Left ventricle myocardium inferior (tissue), 1 donor: ENCODE data around the gene TAC3. TPM values are rescaled to one million over a fixed set of nuclear protein-coding genes. Genes with fewer than 3 reads are reported as not detected.

Experiments
- DNase-seq: peaks from one replicate; pipeline ENCODE4 v3.0.0-alpha.2; 2020
- H3K27ac ChIP-seq: fragments of 200-600 bp; replicated peaks from 2 replicates; pipeline ENCODE4 v1.8.0; 2021
- H3K27me3 ChIP-seq: fragments of 200-600 bp; 2 replicates; pipeline ENCODE4 v1.8.0; 2021; ENCODE audit warnings: low read depth
- H3K36me3 ChIP-seq: fragments of 200-600 bp; 2 replicates; pipeline ENCODE4 v1.8.0; 2021
- H3K4me1 ChIP-seq: fragments of 200-600 bp; 2 replicates; pipeline ENCODE4 v1.8.0; 2021
- H3K4me3 ChIP-seq: fragments of 200-600 bp; 2 replicates; pipeline ENCODE4 v1.8.0; 2021; ENCODE audit warnings: mild to moderate bottlenecking, moderate library complexity
- H3K9me3 ChIP-seq: fragments of 200-600 bp; replicated peaks from 2 replicates; pipeline ENCODE4 v1.8.0; 2021
- CTCF ChIP-seq: fragments of 200-600 bp; IDR thresholded peaks from 2 replicates; pipeline ENCODE4 v1.8.0; 2021; ENCODE audit warnings: antibody characterized with exemption, mild to moderate bottlenecking, borderline replicate concordance
- intact Hi-C: fragments of 100-400 bp; cut with micrococcal nuclease; formaldehyde crosslinking; loops from one replicate; pipeline ENCODE4 v1.11.0; 2022
- total RNA-seq: library from RNA; stranded (reverse); fragmentation: NEBNext Ultra II Directional; extraction: Animal tissue kit (Norgen Biotek cat#: 25700); gene quantifications from one replicate; pipeline ENCODE4 v1.2.1, GENCODE V29; 2021
- donor health status: DM: no; HTN: yes; CAD: no; lungs with severe emphysema.

TAC3 gene
- total RNA-seq, 1 donor from 2014 or later = not detected

DNA sequence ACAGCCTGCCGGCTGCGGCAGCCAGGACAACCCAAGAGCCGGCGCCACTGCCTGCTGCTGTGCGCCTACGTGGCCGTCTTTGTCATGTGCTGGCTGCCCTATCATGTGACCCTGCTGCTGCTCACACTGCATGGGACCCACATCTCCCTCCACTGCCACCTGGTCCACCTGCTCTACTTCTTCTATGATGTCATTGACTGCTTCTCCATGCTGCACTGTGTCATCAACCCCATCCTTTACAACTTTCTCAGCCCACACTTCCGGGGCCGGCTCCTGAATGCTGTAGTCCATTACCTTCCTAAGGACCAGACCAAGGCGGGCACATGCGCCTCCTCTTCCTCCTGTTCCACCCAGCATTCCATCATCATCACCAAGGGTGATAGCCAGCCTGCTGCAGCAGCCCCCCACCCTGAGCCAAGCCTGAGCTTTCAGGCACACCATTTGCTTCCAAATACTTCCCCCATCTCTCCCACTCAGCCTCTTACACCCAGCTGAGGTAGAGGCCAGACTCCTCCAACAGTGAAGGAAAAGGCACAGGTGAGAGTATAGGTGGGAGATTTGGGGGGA lies 20.3 kb downstream of the TAC3 start:
- no peaks in the 10 kb centered on the region for H3K9me3 ChIP-seq
- H3K4me1 ChIP-seq = peaks cover 12% of the 10 kb centered on the region
- H3K4me3 ChIP-seq = no peak overlapping the region
- H3K36me3 ChIP-seq = peaks cover 22% of the 10 kb centered on the region
- H3K27me3 ChIP-seq = no peaks in the 10 kb centered on the region
- intact Hi-C loops = no loop called here
- no peak for TF ChIP-seq CTCF
- H3K27ac ChIP-seq = no peak overlapping the region
- no peak for DNase-seq

DNA sequence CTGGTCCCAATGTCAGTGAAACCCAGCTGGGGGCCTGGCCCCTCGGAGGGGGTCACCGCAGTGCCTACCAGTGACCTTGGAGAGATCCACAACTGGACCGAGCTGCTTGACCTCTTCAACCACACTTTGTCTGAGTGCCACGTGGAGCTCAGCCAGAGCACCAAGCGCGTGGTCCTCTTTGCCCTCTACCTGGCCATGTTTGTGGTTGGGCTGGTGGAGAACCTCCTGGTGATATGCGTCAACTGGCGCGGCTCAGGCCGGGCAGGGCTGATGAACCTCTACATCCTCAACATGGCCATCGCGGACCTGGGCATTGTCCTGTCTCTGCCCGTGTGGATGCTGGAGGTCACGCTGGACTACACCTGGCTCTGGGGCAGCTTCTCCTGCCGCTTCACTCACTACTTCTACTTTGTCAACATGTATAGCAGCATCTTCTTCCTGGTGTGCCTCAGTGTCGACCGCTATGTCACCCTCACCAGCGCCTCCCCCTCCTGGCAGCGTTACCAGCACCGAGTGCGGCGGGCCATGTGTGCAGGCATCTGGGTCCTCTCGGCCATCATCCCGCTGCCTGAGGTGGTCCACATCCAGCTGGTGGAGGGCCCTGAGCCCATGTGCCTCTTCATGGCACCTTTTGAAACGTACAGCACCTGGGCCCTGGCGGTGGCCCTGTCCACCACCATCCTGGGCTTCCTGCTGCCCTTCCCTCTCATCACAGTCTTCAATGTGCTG lies 21.0 kb downstream of the TAC3 start:
- H3K27me3 ChIP-seq = no peaks in the 10 kb centered on the region
- no peak for TF ChIP-seq CTCF
- intact Hi-C loops = no loop called here
- H3K4me1 ChIP-seq = peaks cover 16% of the 10 kb centered on the region
- no peaks in the 10 kb centered on the region for H3K9me3 ChIP-seq
- H3K27ac ChIP-seq = no peak overlapping the region
- no peak overlapping the region for H3K4me3 ChIP-seq
- no peak for DNase-seq
- peaks cover 19% of the 10 kb centered on the region for H3K36me3 ChIP-seq

- intact Hi-C loops = no loop called here
- Histone ChIP-seq H3K4me3 (no peak overlapping the region), H3K9me3 (no peaks in the 10 kb centered on the region), H3K4me1 (peaks cover 16% of the 10 kb centered on the region), H3K27ac (no peak overlapping the region), H3K27me3 (no peaks in the 10 kb centered on the region), H3K36me3 (peaks cover 10% of the 10 kb centered on the region)
- DNase-seq = no peak
- TF ChIP-seq CTCF = no peak
These were observed 22.0 kb downstream of the TAC3 start for GRCh38 chr12:56994231-56994746.

GRCh38 chr12:56993346-56993745 lies 23.0 kb downstream of the TAC3 start:
- no peak for DNase-seq
- Histone ChIP-seq H3K4me3 (no peak overlapping the region), H3K9me3 (no peaks in the 10 kb centered on the region), H3K27me3 (no peaks in the 10 kb centered on the region), H3K4me1 (peaks cover 25% of the 10 kb centered on the region), H3K36me3 (peaks cover 8% of the 10 kb centered on the region), H3K27ac (no peak overlapping the region)
- intact Hi-C loops = no loop called here
- no peak for TF ChIP-seq CTCF

DNA sequence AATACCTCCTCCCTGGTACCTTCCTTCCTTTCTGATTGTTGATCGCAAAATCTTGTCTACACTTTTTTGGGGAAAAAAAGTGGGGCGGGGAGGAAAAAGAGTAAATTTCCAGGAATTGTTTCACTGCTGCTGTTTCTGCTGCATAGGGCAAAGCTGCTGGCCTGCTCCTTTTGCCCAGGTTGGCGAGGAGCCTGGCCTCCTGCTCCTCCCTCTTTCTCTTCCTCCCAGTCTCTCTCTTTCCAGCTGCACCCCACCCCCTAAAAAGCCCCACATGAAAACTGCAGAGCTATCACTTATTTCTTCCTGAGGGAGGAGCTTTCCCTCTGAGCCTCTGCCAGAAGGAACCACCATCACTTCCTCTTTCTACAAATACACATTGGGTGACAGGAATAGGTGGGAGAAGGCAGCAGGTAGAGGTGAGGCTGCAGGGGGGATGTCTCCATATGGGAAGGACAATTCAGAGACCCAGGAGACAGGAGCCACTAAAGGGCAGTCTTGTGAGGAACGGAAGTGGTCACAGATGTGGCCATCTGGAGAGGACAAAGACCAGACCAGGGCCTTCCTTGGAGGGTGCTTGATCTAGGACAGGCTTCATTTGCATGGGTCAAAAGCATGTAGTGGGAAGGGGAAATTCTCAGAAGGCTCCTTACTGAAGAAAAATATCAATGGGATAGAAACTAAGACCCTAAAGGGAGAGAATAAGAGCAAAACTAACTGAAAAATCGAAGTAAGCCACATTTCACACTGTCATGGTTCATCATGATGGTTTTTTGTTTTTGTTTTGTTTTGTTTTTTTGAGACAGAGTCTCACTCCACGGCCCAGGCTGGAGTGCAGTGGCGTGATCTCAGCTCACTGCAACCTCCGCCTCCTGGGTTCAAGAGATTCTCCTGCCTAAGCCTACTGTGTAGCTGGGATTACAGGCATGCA lies 24.7 kb downstream of the TAC3 start:
- no peak overlapping the region for H3K4me3 ChIP-seq
- intact Hi-C loops = no loop called here
- TF ChIP-seq CTCF = no peak
- peak overlapping the region; percentile 59 for H3K27ac ChIP-seq
- H3K9me3 ChIP-seq = no peaks in the 10 kb centered on the region
- H3K27me3 ChIP-seq = no peaks in the 10 kb centered on the region
- peaks cover 4% of the 10 kb centered on the region for H3K36me3 ChIP-seq
- peaks cover 39% of the 10 kb centered on the region for H3K4me1 ChIP-seq
- peak; percentile 53 for DNase-seq
